AG04450 (cell line): ENCODE measurements around the gene SDR9C7. TPM values are rescaled to one million over a fixed set of nuclear protein-coding genes. Genes with fewer than 3 reads are reported as not detected.
"Not testable (repeated sequence)": the region's sequence is repeated elsewhere in the genome, so short reads cannot be mapped to it uniquely, and the experiment has no call there.

ENCODE experiments used
- CTCF ChIA-PET: fragments of 300-600, 350-600 bp; formaldehyde crosslinking; extraction: SDS; loops from one replicate; lab custom pipeline; 2022; ENCODE audit warnings: antibody characterized with exemption, inconsistent platforms; lab: Charles Lee
- POLR2A ChIA-PET: fragments of 350-600 bp; formaldehyde crosslinking; extraction: SDS; loops from one replicate; lab custom pipeline; 2021; ENCODE audit warnings: antibody characterized with exemption, inconsistent platforms; lab: Yijun Ruan, JAX
- DNase-seq: peaks from one replicate; pipeline ENCODE4 v3.0.0-alpha.2; 2011; ENCODE audit warnings: low read depth, low spot score
- H3K27ac ChIP-seq: one replicate; pipeline ENCODE4 v1.5.1; 2012; ENCODE audit warnings: low read depth, low read length, control low read depth
- H3K27me3 ChIP-seq: one replicate; pipeline ENCODE4 v1.6.0; 2012; ENCODE audit warnings: low read length; ENCODE audit not compliant: control insufficient read depth, insufficient read depth
- H3K4me3 ChIP-seq: 2 replicates; pipeline ENCODE4 v1.5.1; 2011; ENCODE audit warnings: mild to moderate bottlenecking, low read depth, low read length, control low read depth
- H3K9me3 ChIP-seq: 2 replicates; pipeline ENCODE4 v1.5.1; 2012; ENCODE audit warnings: low read length; ENCODE audit not compliant: control insufficient read depth, insufficient read depth
- CTCF ChIP-seq: IDR thresholded peaks from 2 replicates; pipeline ENCODE4 v1.5.1; 2011; ENCODE audit warnings: low read depth, low read length, control low read depth, inconsistent platforms
- polyA plus RNA-seq: library from polyadenylated mRNA; depleted of rRNA; stranded (reverse); fragments of >200 nt; gene quantifications from 2 replicates; pipeline ENCODE4 v1.2.3, GENCODE V29; 2011

SDR9C7 gene
- polyA plus RNA-seq, 1 experiment: not detected

DNA sequence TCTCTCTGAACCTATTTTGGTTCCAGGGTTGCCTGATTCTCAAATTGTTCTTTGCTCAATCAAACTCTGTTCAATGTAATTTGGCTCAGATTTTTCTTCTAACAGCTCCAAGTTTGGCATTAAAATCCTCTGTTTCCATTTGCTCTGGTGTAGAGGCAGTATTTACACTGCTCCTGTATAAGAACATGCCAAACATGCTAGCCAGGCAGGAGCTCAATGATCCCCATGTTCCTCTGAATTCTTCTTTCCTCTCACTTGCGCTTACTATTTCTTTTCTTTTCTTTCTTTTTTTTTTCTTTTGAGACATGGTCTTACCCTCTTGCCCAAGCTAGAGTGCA lies 17.2 kb downstream of the SDR9C7 start:
- no peak for DNase-seq
- ChIA-PET POLR2A (no interaction called here), CTCF (no interaction called here)

GRCh38 chr12:56916296-56916995 lies 17.8 kb downstream of the SDR9C7 start:
- Histone ChIP-seq H3K4me3 (no peak overlapping the region), H3K27me3 (peaks cover 4% of the 10 kb centered on the region), H3K9me3 (no peaks in the 10 kb centered on the region), H3K27ac (no peak overlapping the region)
- no peak for TF ChIP-seq CTCF
- DNase-seq: no peak
- ChIA-PET POLR2A (no interaction called here), CTCF (no interaction called here)

More for the DNA sequence above, 17.2 kb downstream of the SDR9C7 start:
- Histone ChIP-seq H3K27ac (no peak overlapping the region), H3K4me3 (no peak overlapping the region), H3K9me3 (no peaks in the 10 kb centered on the region), H3K27me3 (peaks cover 4% of the 10 kb centered on the region)
- TF ChIP-seq CTCF: no peak

- CTCF ChIA-PET: no interaction called here
Observed at GRCh38 chr12:56914724-56915123, 19.5 kb downstream of the SDR9C7 start.

GRCh38 chr12:56914256-56914655 lies 20.0 kb downstream of the SDR9C7 start:
- DNase-seq: no peak
- Histone ChIP-seq H3K9me3 (peaks cover 5% of the 10 kb centered on the region; the same call in 1 of the 2 replicates), H3K27me3 (no peaks in the 10 kb centered on the region), H3K27ac (no peak overlapping the region), H3K4me3 (no peak overlapping the region)
- TF ChIP-seq CTCF: no peak
- POLR2A ChIA-PET: no interaction called here
- CTCF ChIA-PET: no interaction called here

More at GRCh38 chr12:56914724-56915123, 19.5 kb downstream of the SDR9C7 start:
- no peak for TF ChIP-seq CTCF
- POLR2A ChIA-PET: no interaction called here
- Histone ChIP-seq H3K27ac (no peak overlapping the region), H3K4me3 (no peak overlapping the region), H3K9me3 (peaks cover under 1% of the 10 kb centered on the region; the same call in 1 of the 2 replicates), H3K27me3 (no peaks in the 10 kb centered on the region)
- no peak for DNase-seq

GRCh38 chr12:56909403-56909802 lies 24.8 kb downstream of the SDR9C7 start:
- POLR2A ChIA-PET, H3K9me3 ChIP-seq, H3K27ac ChIP-seq, DNase-seq, H3K4me3 ChIP-seq, H3K27me3 ChIP-seq: not testable (repeated sequence)
- CTCF ChIA-PET: interaction anchor here (0.6 kb wide), 1 partner anchor 367 kb away, joined by 3 read pairs; no protein-coding TSS in a partner anchor
